T follicular helper cell (primary cell): ENCODE results near the gene GALNT9.
"Not testable (repeated sequence)": the region's sequence is repeated elsewhere in the genome, so short reads cannot be mapped to it uniquely, and the experiment has no call there.

Experiments
- DNase-seq: peaks from one replicate; pipeline ENCODE4 v3.0.0-alpha.2; 2020; ENCODE audit warnings: low read depth
- total RNA-seq, 2 experiments: gene quantifications; one replicate each; lab custom pipeline; 2026; lab: John Stamatoyannopoulos, UW

The GALNT9 gene
- 0.12 to 0.26 reads per million in 2 experiments for total RNA-seq

GRCh38 chr12:132329036-132329719 lies at the start of gene GALNT9:
Gene GALNT9, minus strand, starts transcription at chr12:132329589. Its CDS starts 386 bp downstream, at chr12:132329203.
- DNase-seq = no peak

- DNase-seq = not testable (repeated sequence)
Observed at GRCh38 chr12:132379057-132379456, 49.7 kb upstream of the GALNT9 start.

- DNase-seq = no peak
Observed at GRCh38 chr12:132377147-132377546, 47.8 kb upstream of the GALNT9 start.

GRCh38 chr12:132376464-132376830 lies 47.1 kb upstream of the GALNT9 start:
- DNase-seq = no peak

GRCh38 chr12:132375747-132376463 lies 46.5 kb upstream of the GALNT9 start:
- no peak for DNase-seq

DNA sequence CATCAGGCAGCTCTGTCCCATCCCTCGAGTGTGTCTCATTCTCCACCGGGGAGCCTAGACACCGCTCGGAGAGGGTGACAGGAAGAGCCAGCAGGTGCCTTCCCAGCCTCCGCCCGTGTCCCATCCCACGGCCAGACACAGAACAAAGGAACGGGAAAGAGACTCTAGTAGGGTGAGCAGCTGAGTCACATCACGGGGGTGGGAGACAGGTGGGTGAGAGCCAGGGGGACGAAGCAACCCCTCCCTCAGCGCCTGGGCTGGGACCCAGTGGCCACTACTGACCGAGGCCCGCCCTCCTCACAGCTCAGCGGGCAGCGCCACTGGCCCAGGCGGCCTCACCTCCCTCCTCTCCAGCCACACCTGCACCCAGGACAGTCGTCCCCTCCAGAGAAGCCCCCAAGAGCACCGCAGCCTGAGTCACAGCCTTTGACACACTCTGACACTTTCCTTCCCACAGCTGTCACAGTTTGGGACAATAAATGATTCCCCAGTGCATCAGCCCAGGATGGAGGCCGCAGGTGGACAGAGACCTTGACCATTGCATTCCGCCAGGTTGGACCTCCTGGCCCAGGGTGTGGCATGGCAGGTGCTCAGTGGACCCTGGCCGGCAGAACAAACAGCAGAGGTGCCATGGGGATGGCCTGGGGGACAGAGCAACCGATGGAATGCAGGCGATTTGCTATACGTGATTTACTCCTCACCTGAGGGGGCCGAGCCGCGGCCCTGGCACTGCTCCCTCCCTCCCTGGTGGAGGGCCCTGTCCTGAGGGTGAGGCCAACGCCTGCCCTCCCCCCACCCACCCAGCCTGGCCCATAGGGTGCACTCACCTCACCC lies 45.4 kb upstream of the GALNT9 start:
- no peak for DNase-seq

DNA sequence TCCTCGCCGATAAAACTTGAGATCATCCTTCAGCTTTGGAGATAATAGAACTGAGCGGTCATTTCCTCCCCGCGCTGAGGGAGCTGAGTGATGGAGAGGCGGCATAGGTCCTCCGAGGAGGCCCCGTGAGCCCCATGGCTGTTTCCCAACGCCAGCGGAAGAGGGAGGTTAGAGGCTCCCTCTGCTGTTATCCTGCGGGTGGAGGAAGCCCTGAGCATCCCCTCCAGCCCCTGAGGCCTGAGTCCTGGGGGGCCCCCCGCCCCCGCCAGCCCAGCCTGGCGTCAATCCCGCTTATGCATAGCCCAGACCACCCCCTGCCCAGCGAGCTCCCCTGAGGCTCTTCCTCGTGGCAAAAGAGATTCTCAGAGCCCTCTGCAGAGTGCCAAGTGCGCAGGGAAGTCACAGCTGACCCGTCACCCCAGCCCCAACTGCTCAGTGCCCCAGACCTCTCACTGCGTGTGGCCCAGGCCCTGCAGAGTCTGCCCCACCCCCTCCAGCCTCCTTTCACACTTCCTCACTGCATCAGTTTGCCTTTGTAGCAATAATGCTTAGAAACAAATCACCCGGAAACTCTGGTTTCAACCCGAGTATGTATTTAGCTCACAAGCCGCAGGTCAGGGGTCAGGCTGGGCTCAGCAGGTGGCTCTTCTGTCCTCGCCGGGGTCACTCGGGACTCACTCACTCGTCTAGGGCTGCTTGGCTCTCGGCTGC lies 44.7 kb upstream of the GALNT9 start:
- DNase-seq = no peak

- DNase-seq = no peak
Observed at GRCh38 chr12:132367852-132368251, 38.5 kb upstream of the GALNT9 start.

GRCh38 chr12:132367071-132367851 lies 37.9 kb upstream of the GALNT9 start:
- no peak for DNase-seq

DNA sequence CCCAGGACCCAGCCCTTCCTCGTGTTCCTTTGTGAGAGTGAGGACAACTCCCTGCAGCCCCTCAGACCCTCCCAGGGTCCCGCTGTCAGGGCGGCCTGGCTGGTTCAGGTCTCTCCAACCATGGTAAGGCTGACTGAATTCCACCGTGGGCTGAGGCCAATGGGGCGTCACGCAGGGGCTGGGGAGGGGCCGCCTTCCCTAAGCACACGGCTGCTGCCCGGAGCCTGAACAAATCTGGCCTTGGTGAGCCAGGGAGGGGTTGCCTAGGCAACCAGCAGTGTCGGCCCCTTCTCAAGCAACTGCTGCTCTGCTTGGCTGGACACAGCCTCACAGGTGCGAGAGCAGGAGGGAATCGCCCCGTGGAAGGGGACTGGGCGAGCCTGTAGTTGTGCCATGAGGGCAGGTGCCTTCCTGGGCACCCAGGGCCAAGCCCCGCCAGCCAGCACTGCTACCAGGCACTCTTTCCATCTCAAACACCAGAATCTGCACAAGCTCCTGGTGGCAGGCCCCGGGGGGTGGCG lies 37.0 kb upstream of the GALNT9 start:
- DNase-seq = no peak

- DNase-seq = no peak
Observed at GRCh38 chr12:132365226-132365625, 35.8 kb upstream of the GALNT9 start.

DNA sequence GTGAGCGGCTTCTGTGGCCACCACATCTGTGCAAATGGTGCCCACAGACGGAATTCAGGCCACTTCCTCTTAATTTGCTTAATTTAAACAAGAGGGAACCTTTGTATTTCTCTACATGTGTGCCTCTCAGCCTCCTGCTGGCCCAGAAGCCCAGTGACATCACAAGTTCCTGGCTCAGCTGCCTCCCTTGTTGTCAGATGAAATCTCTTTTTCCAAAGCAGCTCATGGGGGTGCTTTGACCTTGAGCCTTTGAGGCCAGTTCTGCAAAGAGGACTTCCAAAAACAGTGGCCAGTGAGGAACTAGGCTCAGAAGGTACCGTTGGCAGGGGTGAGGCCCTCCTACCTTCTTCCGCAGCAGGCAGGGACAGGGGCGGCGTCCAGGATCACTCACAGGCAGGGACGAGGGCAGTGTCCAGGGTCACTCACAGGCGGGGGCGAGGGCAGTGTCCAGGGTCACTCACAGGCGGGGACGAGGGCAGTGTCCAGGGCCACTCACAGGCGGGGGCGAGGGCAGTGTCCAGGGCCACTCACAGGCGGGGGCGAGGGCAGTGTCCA lies 35.0 kb upstream of the GALNT9 start:
- DNase-seq = no peak

GRCh38 chr12:132363661-132364347 lies 34.4 kb upstream of the GALNT9 start:
- DNase-seq = no peak

DNA sequence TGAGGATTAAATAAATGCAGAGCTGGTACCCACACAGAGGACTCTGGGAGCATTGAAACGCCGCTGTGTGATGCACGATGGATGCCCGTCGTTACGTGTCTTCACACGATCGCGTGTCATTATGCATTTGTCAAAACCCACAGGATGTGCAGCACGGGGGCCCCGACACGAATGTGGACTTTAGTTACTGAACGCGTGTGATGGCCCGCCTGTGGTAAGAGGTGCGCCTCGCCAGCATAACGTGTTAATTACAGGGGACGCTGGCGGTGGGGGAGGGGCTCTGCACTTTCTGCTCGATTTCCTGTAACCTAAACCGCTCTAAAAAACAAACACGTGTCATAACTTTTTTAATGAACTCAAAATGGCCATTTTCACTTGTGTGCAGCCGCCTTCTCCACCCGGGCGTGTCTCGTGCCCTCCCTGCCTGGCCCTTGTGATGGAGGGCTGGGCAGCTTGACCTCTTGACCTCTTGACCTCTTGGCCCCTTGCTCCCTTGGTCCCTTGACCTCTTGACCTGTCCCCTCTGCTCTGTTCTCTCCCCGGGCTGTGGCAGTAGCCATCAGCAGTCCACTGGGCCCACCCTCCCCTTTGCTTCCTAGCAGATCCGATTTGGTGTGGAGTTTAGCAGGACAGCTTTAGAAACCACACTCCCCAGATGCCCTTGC lies 33.7 kb upstream of the GALNT9 start:
- no peak for DNase-seq

- DNase-seq = no peak
Observed at GRCh38 chr12:132360906-132361777, 31.8 kb upstream of the GALNT9 start.

DNA sequence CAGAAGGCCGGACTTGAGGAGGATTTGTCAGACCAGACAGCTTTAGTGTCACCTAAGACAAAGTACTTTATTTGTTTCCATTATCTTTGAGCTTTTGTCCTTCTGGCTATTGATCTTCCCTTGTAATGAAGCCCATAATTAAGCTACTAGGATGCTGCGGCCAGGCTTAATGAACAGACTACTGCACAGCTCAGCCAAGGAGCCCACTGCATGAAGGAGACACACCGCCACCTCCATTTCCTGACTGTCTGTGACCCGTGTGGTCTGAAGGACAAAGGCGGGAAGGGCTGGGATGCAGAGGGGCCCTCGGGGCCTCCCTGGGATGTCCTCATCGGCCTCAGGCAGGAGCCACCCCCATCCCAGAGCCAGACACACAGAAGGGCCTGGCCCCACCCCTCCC lies 31.0 kb upstream of the GALNT9 start:
- no peak for DNase-seq

DNA sequence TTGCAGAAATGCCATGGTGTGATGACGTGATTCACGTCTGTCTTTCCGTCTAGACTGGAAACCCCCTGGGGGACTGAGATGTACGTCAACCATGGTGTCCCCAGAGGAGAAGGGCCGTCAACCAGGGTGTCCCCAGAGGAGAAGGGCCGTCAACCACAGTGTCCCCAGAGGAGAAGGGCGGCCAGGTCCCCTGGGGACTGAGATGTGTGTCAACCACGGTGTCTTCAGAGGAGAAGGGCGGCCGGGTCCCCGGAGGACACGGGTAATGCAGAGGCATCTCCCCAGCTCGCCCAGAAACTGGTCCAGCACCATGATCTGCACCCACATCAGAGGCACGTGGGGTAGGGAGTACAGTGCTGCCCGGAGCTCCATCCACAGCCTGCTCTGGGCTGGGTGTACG lies 30.6 kb upstream of the GALNT9 start:
- DNase-seq = no peak

DNA sequence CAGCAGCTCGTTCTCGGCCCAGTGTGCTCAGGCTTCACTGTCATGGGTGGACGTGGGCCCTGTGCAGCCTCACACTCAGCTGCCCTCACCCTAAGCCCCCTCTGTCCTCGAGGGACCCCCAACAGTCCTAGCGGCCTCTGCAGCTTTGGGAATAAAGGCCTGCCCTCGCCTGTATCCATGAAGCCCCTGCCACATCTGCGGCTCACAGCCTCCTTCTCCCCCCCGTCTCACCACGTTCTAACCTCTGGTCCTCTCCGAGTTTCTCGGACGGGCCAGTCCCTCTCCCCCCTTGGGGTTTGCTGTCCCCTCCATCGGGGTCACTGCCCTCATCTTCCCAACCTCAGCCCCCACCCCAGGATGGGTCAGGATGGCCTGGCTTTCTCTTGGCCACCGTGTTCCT lies 30.2 kb upstream of the GALNT9 start:
- no peak for DNase-seq
